PC-9 (cell line): ENCODE data around the gene SNUPN.

Experiments
- CTCF ChIP-seq: fragments of 200-600 bp; sonication (generic); conservative IDR thresholded peaks from 2 replicates; pipeline ENCODE4 v1.6.1; 2017; ENCODE audit warnings: mixed run types, antibody characterized with exemption, mild to moderate bottlenecking, moderate library complexity
- EZH2 ChIP-seq: fragments of 200-600 bp; sonication (generic); IDR thresholded peaks from 2 replicates; pipeline ENCODE4 v1.8.0; 2017; ENCODE audit warnings: antibody characterized with exemption, low read depth

GRCh38 chr15:75659141-75659771 lies 33.7 kb upstream of the SNUPN start:
- TF ChIP-seq EZH2: no peak
- TF ChIP-seq CTCF: no peak
